ENCODE measurements around the gene RPL10. TPM values are rescaled to one million over a fixed set of nuclear protein-coding genes. Genes with fewer than 3 reads are reported as not detected.
A peak's percentile ranks its signal among the peaks of the same experiment; 100 is the strongest.

Gene RPL10
- total and polyA plus RNA-seq, 2 of the 13 experiments (the other 11 are each of a cell fraction or from before 2014, with no cell fraction given), result 2,381 to 4,713 TPM

DNA sequence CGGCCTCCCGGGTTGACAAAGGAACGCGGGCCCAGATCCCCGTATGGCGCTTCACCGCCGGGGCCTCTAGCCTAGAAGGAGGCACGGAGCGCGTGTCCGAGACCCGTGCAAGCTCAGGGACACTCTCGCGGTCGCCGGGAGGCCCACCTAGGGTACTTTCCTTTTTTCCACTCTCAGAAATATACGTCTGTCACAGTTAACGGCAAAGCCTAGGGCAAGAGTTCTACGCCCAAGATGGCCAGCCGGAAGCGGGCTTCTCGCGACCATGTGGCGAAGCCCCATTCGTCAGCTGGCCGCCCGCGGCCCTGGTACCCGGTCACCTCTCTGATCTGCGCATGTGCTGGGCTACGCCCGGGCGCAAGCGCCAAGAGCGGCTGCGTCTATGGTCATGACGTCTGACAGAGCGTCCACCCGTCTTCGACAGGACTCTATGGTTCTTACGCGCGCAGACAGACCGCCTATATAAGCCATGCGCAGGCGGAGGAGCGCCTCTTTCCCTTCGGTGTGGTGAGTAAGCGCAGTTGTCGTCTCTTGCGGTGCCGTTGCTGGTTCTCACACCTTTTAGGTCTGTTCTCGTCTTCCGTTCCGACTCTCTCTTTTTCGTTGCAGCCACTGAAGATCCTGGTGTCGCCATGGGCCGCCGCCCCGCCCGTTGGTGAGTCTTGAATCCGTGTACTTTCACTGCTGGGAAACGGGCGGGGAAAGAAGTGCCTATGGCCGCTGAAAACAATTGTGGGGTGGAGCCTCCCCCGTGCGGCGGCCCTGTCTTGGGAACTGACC lies at the start of gene RPL10 (continued):
- TF ChIP-seq, protein P1, sequence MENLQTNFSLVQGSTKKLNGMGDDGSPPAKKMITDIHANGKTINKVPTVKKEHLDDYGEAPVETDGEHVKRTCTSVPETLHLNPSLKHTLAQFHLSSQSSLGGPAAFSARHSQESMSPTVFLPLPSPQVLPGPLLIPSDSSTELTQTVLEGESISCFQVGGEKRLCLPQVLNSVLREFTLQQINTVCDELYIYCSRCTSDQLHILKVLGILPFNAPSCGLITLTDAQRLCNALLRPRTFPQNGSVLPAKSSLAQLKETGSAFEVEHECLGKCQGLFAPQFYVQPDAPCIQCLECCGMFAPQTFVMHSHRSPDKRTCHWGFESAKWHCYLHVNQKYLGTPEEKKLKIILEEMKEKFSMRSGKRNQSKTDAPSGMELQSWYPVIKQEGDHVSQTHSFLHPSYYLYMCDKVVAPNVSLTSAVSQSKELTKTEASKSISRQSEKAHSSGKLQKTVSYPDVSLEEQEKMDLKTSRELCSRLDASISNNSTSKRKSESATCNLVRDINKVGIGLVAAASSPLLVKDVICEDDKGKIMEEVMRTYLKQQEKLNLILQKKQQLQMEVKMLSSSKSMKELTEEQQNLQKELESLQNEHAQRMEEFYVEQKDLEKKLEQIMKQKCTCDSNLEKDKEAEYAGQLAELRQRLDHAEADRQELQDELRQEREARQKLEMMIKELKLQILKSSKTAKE (CRISPR knock-in tag; IDR thresholded peaks at IDR 0.05; ENCODE audit: borderline replicate concordance), result no peak; the same call in 1 of the 2 replicates
- TF ChIP-seq, protein P2, sequence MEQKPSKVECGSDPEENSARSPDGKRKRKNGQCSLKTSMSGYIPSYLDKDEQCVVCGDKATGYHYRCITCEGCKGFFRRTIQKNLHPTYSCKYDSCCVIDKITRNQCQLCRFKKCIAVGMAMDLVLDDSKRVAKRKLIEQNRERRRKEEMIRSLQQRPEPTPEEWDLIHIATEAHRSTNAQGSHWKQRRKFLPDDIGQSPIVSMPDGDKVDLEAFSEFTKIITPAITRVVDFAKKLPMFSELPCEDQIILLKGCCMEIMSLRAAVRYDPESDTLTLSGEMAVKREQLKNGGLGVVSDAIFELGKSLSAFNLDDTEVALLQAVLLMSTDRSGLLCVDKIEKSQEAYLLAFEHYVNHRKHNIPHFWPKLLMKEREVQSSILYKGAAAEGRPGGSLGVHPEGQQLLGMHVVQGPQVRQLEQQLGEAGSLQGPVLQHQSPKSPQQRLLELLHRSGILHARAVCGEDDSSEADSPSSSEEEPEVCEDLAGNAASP (CRISPR knock-in tag; IDR thresholded peaks at IDR 0.05; ENCODE audit: borderline replicate concordance), result 0 out of 2 replicates have a peak, but pooled peaks have one; percentile 47
- TF ChIP-seq, protein P3, sequence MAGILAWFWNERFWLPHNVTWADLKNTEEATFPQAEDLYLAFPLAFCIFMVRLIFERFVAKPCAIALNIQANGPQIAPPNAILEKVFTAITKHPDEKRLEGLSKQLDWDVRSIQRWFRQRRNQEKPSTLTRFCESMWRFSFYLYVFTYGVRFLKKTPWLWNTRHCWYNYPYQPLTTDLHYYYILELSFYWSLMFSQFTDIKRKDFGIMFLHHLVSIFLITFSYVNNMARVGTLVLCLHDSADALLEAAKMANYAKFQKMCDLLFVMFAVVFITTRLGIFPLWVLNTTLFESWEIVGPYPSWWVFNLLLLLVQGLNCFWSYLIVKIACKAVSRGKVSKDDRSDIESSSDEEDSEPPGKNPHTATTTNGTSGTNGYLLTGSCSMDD (CRISPR knock-in tag; IDR thresholded peaks at IDR 0.05), result no peak
- TF ChIP-seq ZC3H13 (CRISPR knock-in tag; IDR thresholded peaks at IDR 0.05) (peak; percentile 53; the same call in 1 of the 2 replicates), PAX8 (CRISPR knock-in tag; IDR thresholded peaks at IDR 0.05; ENCODE audit: borderline replicate concordance) (no peak), ZNF232 (CRISPR knock-in tag; IDR thresholded peaks at IDR 0.05; ENCODE audit: borderline replicate concordance) (no peak), ZNF782 (CRISPR knock-in tag; IDR thresholded peaks at IDR 0.05; ENCODE audit: borderline replicate concordance) (no peak), ZNF225 (CRISPR knock-in tag; IDR thresholded peaks at IDR 0.05) (no peak), ZBTB38 (CRISPR knock-in tag; IDR thresholded peaks at IDR 0.05) (0 out of 2 replicates have a peak, but pooled peaks have one; percentile 16), NR2C2 (CRISPR knock-in tag; IDR thresholded peaks at IDR 0.05; ENCODE audit: borderline replicate concordance) (no peak), JUND (CRISPR knock-in tag; IDR thresholded peaks at IDR 0.05) (no peak), KLF9 (CRISPR knock-in tag; IDR thresholded peaks at IDR 0.05; ENCODE audit: low read depth) (peak; percentile 60; the same call in 1 of the 2 replicates), ZNF709 (CRISPR knock-in tag; IDR thresholded peaks at IDR 0.05) (0 out of 2 replicates have a peak, but pooled peaks have one; percentile 9), ZNF432 (CRISPR knock-in tag; IDR thresholded peaks at IDR 0.05; ENCODE audit: borderline replicate concordance) (no peak), YEATS2 (CRISPR knock-in tag; IDR thresholded peaks at IDR 0.05; ENCODE audit: borderline replicate concordance) (peak; percentile 85), ZBTB21 (CRISPR knock-in tag; IDR thresholded peaks at IDR 0.05) (no peak), ZNF577 (CRISPR knock-in tag; IDR thresholded peaks at IDR 0.05; ENCODE audit: borderline replicate concordance, low read depth) (no peak)
- TF ChIP-seq, protein P4, sequence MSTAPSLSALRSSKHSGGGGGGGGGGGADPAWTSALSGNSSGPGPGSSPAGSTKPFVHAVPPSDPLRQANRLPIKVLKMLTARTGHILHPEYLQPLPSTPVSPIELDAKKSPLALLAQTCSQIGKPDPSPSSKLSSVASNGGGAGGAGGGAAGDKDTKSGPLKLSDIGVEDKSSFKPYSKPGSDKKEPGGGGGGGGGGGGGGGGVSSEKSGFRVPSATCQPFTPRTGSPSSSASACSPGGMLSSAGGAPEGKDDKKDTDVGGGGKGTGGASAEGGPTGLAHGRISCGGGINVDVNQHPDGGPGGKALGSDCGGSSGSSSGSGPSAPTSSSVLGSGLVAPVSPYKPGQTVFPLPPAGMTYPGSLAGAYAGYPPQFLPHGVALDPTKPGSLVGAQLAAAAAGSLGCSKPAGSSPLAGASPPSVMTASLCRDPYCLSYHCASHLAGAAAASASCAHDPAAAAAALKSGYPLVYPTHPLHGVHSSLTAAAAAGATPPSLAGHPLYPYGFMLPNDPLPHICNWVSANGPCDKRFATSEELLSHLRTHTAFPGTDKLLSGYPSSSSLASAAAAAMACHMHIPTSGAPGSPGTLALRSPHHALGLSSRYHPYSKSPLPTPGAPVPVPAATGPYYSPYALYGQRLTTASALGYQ (CRISPR knock-in tag; IDR thresholded peaks at IDR 0.05), result no peak
- TF ChIP-seq, protein P5, sequence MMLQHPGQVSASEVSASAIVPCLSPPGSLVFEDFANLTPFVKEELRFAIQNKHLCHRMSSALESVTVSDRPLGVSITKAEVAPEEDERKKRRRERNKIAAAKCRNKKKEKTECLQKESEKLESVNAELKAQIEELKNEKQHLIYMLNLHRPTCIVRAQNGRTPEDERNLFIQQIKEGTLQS (CRISPR knock-in tag; IDR thresholded peaks at IDR 0.05), result no peak
- TF ChIP-seq, protein P6, sequence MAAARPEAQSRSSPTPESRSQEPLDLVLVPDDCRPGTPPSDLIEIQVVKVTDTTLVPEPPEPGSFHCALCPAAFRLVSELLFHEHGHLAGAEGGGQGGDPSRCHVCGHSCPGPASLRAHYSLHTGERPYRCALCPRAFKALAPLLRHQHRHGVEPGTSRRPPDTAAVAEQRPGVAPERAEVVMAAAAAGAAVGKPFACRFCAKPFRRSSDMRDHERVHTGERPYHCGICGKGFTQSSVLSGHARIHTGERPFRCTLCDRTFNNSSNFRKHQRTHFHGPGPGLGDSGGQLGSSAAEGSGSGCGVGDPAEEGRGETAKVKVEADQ (CRISPR knock-in tag; IDR thresholded peaks at IDR 0.05; ENCODE audit: borderline replicate concordance), result no peak

All from HepG2 (cell line).